ENCODE results near the gene NANOGP8.
"Not testable (repeated sequence)": the region's sequence is repeated elsewhere in the genome, so short reads cannot be mapped to it uniquely, and the experiment has no call there.

The NANOGP8 gene

DNA sequence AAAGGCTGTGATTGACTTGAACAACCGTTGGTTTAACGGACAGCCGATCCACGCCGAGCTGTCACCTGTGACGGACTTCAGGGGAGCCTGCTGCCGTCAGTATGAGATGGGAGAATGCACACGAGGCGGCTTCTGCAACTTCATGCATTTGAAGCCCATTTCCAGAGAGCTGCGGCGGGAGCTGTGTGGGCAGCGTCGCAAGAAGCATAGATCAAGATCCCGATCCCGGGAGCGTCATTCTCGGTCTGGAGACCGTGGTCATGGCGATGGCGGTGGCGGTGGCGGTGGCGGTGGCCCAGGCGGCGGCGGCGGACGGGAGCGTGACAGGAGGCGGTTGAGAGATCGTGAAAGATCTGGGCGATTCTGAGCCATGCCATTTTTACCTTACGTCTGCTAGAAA lies 7.8 kb upstream of the NANOGP8 start:
- DNase-seq: no peak

DNA sequence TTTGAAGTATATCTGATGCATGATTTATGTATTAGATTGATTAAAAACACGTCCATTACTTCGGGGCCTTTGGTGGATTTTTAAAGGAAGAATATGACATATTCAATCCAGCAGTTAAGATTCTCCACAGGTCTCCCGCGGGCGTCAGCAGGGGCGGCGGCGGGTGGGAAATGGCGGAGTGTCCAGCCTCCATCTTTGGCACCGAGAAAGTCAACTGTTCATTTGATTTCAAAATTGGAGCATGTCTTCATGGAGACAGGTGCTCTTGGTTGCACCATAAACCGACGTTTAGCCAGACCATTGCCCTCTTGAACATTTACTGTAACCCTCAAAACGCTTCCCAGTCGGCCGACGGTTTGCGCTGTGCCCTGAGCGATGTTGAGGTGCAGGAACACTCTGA lies 7.2 kb upstream of the NANOGP8 start:
- DNase-seq: no peak

DNA sequence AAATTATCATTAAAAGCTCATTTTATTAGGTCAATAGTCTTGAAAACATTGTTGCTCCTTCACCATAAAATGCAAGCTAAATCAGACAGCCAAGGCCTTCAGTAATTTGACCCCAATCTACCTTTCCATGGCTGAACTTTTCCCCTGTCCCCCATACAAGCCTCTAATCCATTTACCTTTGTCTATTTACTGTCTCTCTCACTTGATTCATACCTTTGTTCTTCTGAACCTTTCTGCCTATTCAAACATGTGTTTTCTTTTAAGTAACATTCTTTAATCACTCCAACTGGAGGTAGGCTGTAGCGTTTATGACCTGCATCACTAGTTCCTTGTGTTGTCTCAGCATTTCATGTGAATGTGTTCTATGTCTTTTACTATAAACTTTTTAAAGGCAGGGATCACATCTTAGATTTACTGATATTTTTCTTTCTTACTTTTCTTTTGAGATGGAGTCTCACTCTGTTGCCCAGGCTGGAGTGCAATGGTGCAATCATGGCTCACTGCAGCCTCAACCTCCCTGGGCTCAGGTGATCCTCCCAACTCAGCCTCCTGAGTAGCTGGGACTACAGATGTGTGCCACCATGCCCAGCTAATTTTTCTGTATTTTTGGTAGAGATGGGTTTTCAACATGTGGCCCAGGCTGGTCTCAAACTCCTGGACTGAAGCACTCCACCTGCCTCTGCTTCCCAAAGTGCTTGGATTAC lies 5.2 kb upstream of the NANOGP8 start:
- no peak for DNase-seq

GRCh38 chr15:35089551-35089950 lies 4.5 kb upstream of the NANOGP8 start:
- no peak for DNase-seq

DNA sequence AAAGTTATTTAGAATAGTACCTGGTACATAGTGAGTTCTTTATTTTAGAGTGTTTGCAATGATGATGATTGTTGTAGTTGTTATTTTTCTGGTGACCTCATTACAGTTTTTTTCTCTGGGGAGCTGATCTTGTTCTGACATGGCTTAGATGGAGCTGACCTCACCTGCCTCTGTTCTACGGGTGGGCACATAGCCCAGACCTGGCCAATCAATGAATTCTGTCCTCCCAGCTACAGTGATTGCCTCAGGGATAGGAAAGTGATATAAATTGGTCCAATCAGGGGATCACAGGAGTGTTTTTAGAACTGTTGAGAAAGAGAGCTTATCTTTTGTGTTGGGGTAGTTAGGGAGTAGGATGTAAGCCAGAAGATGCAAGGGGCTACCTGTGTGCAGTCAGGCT lies 3.2 kb upstream of the NANOGP8 start:
- no peak for DNase-seq

DNA sequence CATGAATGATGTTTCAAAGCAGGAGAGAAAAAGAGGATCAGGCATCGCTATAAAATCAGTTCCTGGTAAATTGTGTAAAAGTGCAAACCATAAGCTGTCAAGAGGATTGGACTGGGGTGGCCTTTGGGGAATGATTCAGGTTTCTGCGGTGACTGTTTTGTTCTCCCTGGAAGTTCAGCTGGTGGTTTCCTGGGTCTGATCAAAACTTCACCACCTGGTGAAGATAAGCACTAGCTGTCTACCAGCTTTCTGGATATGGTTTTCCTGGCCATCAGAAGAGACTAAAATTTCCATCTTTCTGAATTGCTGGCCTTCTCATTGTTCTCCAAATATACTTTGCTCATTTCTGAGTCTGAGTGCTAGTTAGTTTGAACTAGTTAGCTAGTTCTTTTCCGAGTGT lies 2.7 kb upstream of the NANOGP8 start:
- no peak for DNase-seq

GRCh38 chr15:35082371-35083348 lies 2.4 kb downstream of the NANOGP8 start:
- not testable (repeated sequence) for DNase-seq

DNA sequence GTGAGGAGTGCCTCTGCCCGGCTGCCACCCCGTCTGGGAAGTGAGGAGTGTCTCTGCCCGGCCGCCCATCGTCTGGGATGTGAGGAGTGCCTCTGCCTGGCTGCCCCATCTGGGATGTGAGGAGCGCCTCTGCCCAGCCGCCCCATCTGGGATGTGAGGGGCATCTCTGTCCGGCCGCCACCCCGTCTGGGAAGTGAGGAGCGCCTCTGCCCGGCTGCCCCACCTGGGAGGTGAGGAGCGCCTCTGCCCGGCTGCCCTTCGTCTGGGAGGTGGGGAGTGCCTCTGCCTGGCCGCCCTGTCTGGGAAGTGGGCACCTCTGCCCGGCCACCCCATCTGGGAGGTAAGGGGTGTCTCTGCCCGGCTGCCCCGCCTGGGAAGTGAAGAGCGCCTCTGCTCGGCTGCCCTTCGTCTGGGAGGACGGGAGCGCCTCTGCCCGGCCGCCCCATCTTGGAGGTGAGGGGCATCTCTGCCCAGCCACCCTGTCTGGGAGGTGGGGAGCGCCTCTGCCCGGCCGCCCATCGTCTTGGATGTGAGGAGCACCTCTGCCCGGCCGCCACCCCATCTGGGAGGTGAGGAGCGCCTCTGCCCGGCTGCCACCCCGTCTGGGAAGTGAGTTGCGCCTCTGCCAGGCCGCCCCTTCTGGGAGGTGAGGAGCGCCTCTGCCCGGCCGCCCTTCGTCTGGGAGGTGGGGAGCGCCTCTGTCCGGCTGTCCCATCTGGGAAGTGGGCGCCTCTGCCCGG lies 3.3 kb downstream of the NANOGP8 start:
- DNase-seq: not testable (repeated sequence)

- DNase-seq: no peak
Observed at GRCh38 chr15:35080226-35080625, 4.9 kb downstream of the NANOGP8 start.

DNA sequence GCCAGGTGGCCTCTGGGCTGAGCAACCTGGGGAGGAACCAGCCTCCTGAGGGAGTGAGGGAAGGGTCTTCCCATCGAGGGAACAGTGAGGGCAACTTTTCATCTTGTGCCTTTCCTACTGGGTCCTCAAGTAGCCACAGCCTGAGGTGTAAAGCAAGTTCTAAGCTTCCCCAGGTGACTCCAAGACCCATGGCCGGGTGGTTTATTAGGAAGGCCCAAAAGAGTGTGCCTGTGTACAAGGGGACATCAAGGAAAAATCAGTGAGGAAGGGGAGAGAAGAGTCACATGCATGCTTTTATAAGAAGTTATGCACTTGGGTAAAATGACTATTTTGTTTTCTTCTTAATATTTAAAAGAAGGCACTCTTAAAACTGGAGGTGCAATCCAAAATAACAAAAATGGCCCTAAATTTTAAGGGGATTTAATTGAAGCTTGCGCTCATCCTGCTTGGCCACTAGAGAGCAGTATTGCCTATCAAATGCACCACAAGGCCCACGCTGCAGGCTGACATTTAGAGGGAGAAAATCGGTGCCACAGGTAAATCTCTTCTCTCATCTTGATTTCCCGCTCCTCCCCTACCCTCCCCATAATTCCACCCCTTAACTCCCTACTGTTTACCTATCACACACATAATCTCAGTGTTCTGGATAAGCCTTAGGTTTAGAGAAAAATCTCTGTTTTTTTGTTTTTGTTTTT lies 6.7 kb downstream of the NANOGP8 start:
- peak; percentile 49 for DNase-seq

DNA sequence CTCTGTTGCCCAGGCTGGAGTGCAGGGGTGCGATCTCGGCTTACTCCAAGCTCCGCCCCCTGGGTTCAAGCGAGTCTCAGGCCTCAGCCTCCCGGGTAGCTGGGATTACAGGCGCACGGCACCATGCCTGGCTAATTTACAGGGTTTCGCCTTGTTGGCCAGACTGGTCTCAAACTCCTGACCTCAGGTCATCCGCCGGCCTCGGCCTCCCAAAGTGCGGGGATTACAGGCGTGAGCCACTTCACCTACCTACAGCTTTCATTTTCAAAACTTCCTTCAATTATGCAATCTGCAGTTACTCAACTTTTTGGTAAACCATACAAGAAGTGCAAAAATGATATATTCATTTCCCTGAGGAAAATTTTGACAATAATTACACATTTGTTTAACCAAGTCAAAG lies 14.0 kb downstream of the NANOGP8 start:
- no peak for DNase-seq

DNA sequence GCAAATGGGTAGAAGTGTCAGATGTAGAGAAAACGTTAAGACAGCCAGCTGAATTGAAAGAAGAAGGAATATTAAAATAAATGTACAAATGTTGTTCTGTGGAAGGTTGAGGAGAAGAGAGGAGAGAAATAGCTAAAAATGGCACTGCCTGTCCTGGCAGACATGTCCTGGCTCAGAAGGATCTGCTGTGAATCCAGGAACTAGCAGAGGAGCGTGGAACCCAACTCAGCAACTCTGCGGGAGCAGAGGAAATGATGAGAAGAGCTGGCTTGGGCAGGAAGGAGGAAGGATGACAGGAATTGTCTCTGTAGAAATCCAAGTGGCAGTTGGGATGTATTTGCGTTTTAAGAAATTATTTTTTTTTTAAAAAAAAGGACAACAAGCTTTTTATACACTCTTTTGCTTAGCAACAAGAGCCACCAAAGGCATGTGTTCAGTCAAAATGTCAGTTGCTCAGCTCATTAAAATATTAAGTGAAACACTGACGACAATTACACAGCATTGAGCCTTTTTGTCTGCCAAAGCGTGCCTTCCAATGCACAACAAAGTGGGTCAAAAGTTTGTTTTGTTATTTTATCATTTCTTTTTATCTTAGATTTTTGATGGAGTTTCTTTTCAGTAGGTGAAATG lies 16.1 kb downstream of the NANOGP8 start:
- no peak for DNase-seq

GRCh38 chr15:35067496-35068347 lies 17.4 kb downstream of the NANOGP8 start:
- DNase-seq: no peak

DNA sequence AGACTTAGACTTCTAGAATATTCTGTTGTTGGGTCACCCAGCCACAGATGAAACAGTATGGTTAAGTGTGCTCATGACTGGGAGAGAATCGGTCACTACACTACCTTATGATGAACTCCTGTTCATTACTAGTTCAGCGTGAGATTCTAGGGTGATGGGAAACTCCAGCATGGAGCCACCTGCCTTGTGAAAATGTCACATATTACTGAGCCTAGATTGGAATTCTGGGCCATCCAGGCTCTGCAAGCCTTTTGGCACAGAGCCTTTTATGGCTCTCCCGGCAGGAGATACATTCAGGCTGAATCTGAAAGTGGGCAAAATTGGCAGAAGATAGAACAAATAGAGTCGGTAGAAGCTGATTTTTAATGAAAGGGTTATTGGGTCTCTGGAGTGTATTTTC lies 19.0 kb downstream of the NANOGP8 start:
- no peak for DNase-seq

DNA sequence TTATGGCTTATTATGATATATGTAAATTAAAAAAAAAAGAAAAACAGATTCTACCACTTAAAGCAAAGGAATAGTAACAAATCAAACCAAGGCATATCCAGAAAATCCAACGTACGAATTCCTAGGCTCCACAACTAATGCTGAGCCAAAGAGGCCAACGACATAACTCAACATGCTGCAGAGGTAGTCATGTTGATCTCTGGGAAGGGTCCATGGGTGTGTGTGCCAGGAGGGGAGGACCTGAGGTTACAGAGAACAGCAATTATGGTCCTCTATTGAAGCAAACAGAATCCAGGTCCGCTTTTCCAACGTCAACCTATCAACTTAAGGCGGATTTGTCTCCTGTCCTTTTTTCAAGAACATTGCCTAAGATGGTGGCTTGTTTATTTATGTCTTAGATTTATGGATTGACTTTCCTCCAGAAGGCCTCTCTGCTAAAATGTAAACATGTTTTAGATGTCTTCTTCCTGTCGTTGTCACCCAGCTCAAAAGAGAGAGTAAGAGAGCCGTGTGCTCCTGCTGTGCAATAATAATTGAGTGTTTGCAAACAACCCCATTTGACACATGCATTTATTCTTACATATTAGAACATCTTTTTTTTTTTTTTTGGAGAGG lies 20.4 kb downstream of the NANOGP8 start:
- DNase-seq: no peak

DNA sequence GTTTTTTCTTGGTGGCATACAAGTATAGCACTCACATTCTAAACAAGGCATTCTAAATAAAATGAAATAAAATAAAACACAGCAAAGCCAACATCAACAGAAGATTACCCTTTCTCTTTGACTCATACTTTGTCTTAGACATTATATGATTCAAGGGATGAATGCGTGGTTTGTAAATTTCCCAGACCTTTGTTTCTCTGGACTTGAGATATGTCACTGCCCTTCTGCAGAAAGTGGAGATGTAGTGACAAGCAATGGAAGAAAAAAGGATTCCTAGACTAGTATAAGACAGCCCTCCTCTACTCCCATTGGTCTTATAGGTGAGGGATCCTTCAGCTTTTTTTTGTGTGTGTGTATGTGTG lies 22.4 kb downstream of the NANOGP8 start:
- no peak for DNase-seq

DNA sequence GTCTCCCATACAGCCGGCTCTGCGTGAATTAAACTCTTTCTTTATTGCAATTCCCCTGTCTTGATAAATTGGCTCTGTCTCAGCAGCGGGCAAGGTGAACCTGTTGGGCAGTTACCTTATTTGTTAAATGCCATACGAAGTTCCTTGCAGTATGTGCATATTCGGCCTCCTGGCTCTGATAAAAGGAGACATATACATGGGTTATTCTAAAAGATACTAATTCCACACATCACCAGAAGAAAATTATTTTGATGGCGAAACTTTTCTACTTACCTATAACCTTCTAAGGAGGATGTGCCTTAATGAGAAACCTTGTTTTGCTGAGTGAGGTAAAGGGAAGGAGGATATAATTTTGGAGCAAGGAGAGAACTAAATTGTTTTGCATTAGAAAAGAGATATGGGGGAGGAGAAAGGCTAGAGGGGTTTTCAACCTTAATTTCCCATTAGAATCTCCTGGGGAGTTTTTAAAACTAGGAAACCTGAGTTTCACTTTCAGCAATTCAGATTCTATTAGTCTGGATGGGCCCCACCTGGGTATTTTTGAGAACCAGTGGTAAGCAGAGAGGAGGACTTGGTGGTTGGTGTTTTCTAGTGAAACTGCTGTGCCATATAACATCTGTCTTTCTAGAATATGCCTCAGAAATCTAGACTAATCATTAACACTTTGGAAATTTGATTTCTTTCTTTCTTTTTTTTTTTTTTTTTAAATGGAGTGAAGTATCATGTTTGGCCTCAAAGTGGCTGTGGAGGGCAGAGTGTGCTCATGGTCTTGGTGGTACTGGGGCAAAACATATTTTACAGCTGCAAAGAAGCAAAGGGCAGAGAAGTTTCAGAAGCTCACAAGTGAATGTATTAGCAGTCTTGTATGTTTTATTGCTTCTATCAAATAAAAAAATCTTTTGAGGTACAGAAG lies 23.0 kb downstream of the NANOGP8 start:
- DNase-seq: no peak

GRCh38 chr15:35061161-35061824 lies 23.8 kb downstream of the NANOGP8 start:
- no peak for DNase-seq

GRCh38 chr15:35060591-35060990 lies 24.5 kb downstream of the NANOGP8 start:
- no peak for DNase-seq

All from right hindlimb (tissue), 1 donor.